ENCODE data around the gene KL. TPM values are rescaled to one million over a fixed set of nuclear protein-coding genes. Genes with fewer than 3 reads are reported as not detected.

KL gene
- total RNA-seq, 1 experiment from 2014 or later: not detected

- CTCF ChIA-PET: interaction anchor here (0.7 to 1.2 kb wide), 2 partner anchors 64 to 196 kb away, joined by 3 read pairs; no protein-coding TSS in a partner anchor
- Mint-ChIP-seq H3K36me3 (ENCODE audit: insufficient read depth, unreplicated experiment) (peaks cover 91% of the 10 kb centered on the region), H3K27ac (ENCODE audit: low read depth, unreplicated experiment) (peak overlapping the region; percentile 19), H3K27me3 (ENCODE audit: insufficient read depth, unreplicated experiment) (no peaks in the 10 kb centered on the region), H3K4me3 (ENCODE audit: unreplicated experiment) (no peak overlapping the region), H3K4me1 (ENCODE audit: insufficient read depth, unreplicated experiment) (peaks cover 19% of the 10 kb centered on the region), H3K9me3 (ENCODE audit: unreplicated experiment) (no peaks in the 10 kb centered on the region)
- no peak for TF ChIP-seq CTCF (IDR thresholded peaks at IDR 0.05; ENCODE audit: unreplicated experiment)
- no TSS peak for BruUV-seq (replicated peaks)
- DNase-seq (ENCODE audit: unreplicated experiment): no peak
- POLR2A ChIA-PET: interaction anchor here (1.2 kb wide), 1 partner anchor 170 kb away, joined by 7 read pairs; the partner anchor contains the start of gene STARD13
- intact Hi-C loops (cut with micrococcal nuclease): no loop called here
Measured at GRCh38 chr13:33115274-33115673, 99.1 kb downstream of the KL start.

Data from MCF 10A (cell line).